OCI-LY3 (cell line): ENCODE results near the gene TPPP2.

Experiments used
- EZH2phosphoT487 ChIP-seq: fragments of 200-600 bp; shearing (Covaris generic); IDR thresholded peaks from 2 replicates; pipeline ENCODE4 v1.6.1; 2018; ENCODE audit warnings: antibody characterized with exemption, mixed run types, low read depth
- TF ChIP-seq, protein P1 (sequence below): fragments of 200-600, 300-600 bp; sonication (generic); IDR thresholded peaks from 2 replicates; pipeline ENCODE4 v1.5.1; 2014; ENCODE audit warnings: antibody characterized with exemption, low read length, low read depth

DNA sequence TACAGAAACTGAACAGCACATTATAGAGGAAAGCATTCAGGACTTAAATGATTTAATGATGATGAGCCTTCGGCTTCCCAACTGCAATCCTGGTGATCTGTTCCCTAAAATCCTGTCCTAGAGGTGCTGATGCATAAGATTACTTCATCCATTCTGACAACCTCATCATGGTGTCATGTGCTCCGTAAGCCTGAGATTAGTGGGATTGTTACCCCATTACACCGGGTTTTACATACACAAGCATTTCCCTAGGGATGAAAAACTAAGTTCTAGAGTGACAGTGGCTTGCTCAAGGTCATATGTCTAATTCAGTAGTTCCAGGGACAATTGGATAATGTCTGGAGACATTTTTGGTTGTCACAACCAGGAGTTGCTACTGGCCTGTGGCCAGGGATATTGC is 7.1 kb downstream of the TPPP2 start:
- TF ChIP-seq, protein P1, sequence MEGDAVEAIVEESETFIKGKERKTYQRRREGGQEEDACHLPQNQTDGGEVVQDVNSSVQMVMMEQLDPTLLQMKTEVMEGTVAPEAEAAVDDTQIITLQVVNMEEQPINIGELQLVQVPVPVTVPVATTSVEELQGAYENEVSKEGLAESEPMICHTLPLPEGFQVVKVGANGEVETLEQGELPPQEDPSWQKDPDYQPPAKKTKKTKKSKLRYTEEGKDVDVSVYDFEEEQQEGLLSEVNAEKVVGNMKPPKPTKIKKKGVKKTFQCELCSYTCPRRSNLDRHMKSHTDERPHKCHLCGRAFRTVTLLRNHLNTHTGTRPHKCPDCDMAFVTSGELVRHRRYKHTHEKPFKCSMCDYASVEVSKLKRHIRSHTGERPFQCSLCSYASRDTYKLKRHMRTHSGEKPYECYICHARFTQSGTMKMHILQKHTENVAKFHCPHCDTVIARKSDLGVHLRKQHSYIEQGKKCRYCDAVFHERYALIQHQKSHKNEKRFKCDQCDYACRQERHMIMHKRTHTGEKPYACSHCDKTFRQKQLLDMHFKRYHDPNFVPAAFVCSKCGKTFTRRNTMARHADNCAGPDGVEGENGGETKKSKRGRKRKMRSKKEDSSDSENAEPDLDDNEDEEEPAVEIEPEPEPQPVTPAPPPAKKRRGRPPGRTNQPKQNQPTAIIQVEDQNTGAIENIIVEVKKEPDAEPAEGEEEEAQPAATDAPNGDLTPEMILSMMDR = no peak
- TF ChIP-seq EZH2phosphoT487 = no peak
